ENCODE results near the gene POU4F3.

- no peak for TF ChIP-seq EP300 (IDR thresholded peaks at IDR 0.05)
- TF ChIP-seq CTCF (IDR thresholded peaks at IDR 0.05): no peak
- TF ChIP-seq POLR2A (IDR thresholded peaks at IDR 0.05): no peak
These were observed 7.1 kb downstream of the POU4F3 start for GRCh38 chr5:146345578-146346366.
